Femur (tissue), 1 donor: ENCODE data around the gene TMEM11.
"Not testable (repeated sequence)": the region's sequence is repeated elsewhere in the genome, so short reads cannot be mapped to it uniquely, and the experiment has no call there.

Experiments used
- DNase-seq: peaks from one replicate; pipeline ENCODE4 v3.0.0-alpha.2; 2017

The TMEM11 gene

GRCh38 chr17:21210411-21211076 lies 3.4 kb downstream of the TMEM11 start:
- DNase-seq, result no peak

GRCh38 chr17:21209511-21210175 lies 4.3 kb downstream of the TMEM11 start:
- no peak for DNase-seq

GRCh38 chr17:21208352-21208751 lies 5.6 kb downstream of the TMEM11 start:
- no peak for DNase-seq

- peak; percentile 13 for DNase-seq
Observed at GRCh38 chr17:21204935-21205334, 9.0 kb downstream of the TMEM11 start.

- DNase-seq, result no peak
Observed at GRCh38 chr17:21202512-21202911, 11.4 kb downstream of the TMEM11 start.

- DNase-seq, result no peak
Observed at GRCh38 chr17:21201874-21202273, 12.1 kb downstream of the TMEM11 start.

- no peak for DNase-seq
Observed at GRCh38 chr17:21201298-21201595, 12.7 kb downstream of the TMEM11 start.

GRCh38 chr17:21200590-21201297 lies 13.2 kb downstream of the TMEM11 start:
- peak; percentile 15 for DNase-seq

GRCh38 chr17:21199856-21200255 lies 14.1 kb downstream of the TMEM11 start:
- peak; percentile 10 for DNase-seq

- peak; percentile 7 for DNase-seq
Observed at GRCh38 chr17:21199311-21199710, 14.7 kb downstream of the TMEM11 start.

GRCh38 chr17:21198411-21198810 lies 15.6 kb downstream of the TMEM11 start:
- DNase-seq, result peak; percentile 9

- peak; percentile 2 for DNase-seq
Observed at GRCh38 chr17:21196126-21196525, 17.8 kb downstream of the TMEM11 start.

- DNase-seq, result peak; percentile 83
Observed at GRCh38 chr17:21194703-21195102, 19.3 kb downstream of the TMEM11 start.

GRCh38 chr17:21194226-21194625 lies 19.7 kb downstream of the TMEM11 start:
- peak; percentile 44 for DNase-seq

- no peak for DNase-seq
Observed at GRCh38 chr17:21193031-21193430, 20.9 kb downstream of the TMEM11 start.

- DNase-seq, result not testable (repeated sequence)
Observed at GRCh38 chr17:21192414-21192813, 21.5 kb downstream of the TMEM11 start.

- DNase-seq, result no peak
Observed at GRCh38 chr17:21191698-21192097, 22.3 kb downstream of the TMEM11 start.

GRCh38 chr17:21190078-21190477 lies 23.9 kb downstream of the TMEM11 start:
- no peak for DNase-seq

- DNase-seq, result no peak
Observed at GRCh38 chr17:21189361-21189760, 24.6 kb downstream of the TMEM11 start.

GRCh38 chr17:21186399-21187187 lies 27.4 kb downstream of the TMEM11 start:
- DNase-seq, result peak; percentile 25

GRCh38 chr17:21185061-21185460 lies 28.9 kb downstream of the TMEM11 start:
- DNase-seq, result peak; percentile 10

- peak; percentile 3 for DNase-seq
Observed at GRCh38 chr17:21184570-21184969, 29.4 kb downstream of the TMEM11 start.

- DNase-seq, result peak; percentile 4
Observed at GRCh38 chr17:21183468-21183867, 30.5 kb downstream of the TMEM11 start.
